Activated B cell treated with CpG ODN at 0.5 μM for 24 hours (primary cell): ENCODE data around the gene GPR31. TPM values are rescaled to one million over a fixed set of nuclear protein-coding genes. Genes with fewer than 3 reads are reported as not detected.
A peak's percentile ranks its signal among the peaks of the same experiment; 100 is the strongest.

Experiments
- ATAC-seq: fragments of 200-7000 bp; cut with Tn5 transposase; one replicate; pipeline ENCODE4 v1.10.0; 2021; ENCODE audit warnings: low read depth, mild to moderate bottlenecking, moderate library complexity
- CTCF ChIA-PET: fragments of 350-600 bp; sonication (Branson Sonifier 250); formaldehyde crosslinking; loops from one replicate; lab custom pipeline; 2021; ENCODE audit warnings: antibody characterized with exemption; lab: Charles Lee
- POLR2A ChIA-PET: fragments of 350-600 bp; sonication (Branson Sonifier 250); formaldehyde crosslinking; loops from one replicate; lab custom pipeline; 2021; ENCODE audit warnings: antibody characterized with exemption; lab: Charles Lee
- DNase-seq: peaks from one replicate; pipeline ENCODE4 v3.0.0; 2022
- H3K27ac Mint-ChIP-seq: one replicate; pipeline ENCODE4 v1.8.0; 2020; ENCODE audit warnings: mixed read lengths
- H3K27me3 Mint-ChIP-seq: one replicate; pipeline ENCODE4 v1.8.0; 2021; ENCODE audit warnings: mixed read lengths
- H3K36me3 Mint-ChIP-seq: one replicate; pipeline ENCODE4 v1.8.0; 2021; ENCODE audit warnings: low read depth, mixed read lengths
- H3K4me1 Mint-ChIP-seq: one replicate; pipeline ENCODE4 v1.8.0; 2021; ENCODE audit warnings: mixed read lengths
- H3K4me3 Mint-ChIP-seq: one replicate; pipeline ENCODE4 v1.8.0; 2020; ENCODE audit warnings: mild to moderate bottlenecking, mixed read lengths
- H3K9me3 Mint-ChIP-seq: one replicate; pipeline ENCODE4 v1.8.0; 2020; ENCODE audit warnings: mixed read lengths
- intact Hi-C: fragments of 100-400 bp; cut with micrococcal nuclease; formaldehyde crosslinking; loops from one replicate; pipeline ENCODE4 v1.15.1; 2024
- total RNA-seq: library from RNA; stranded (reverse); gene quantifications from 2 replicates; pipeline ENCODE4 v1.2.3, GENCODE V29; 2022
- TF ChIP-seq, protein P1 (sequence below): fragments of 200-600 bp; IDR thresholded peaks from one replicate; pipeline ENCODE4 v1.8.0; 2022; ENCODE audit warnings: antibody characterized with exemption, mild to moderate bottlenecking

Gene GPR31
- total RNA-seq, 1 donor from 2014 or later: not detected

DNA sequence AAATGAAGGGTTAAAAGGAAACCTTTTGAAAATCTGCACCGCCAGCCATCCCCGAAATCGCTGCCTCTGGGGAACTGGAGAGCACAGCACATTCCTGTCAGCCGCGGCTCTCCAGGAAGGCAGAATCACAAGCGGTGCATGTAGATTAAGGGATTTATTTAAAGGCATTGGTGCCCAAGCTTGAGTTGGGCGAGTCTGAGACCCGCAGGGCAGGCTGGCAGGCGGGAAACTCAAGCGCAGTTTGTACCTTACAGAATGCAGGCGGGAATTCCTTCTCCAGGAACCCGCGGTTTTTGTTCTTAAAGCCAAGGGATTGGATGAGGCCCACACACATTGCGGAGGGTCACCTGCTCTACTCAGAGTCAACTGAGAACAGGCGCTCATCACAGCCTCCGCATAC, 10.8 kb downstream of the GPR31 start:
- DNase-seq: no peak
- H3K27ac Mint-ChIP-seq: no peak overlapping the region
- H3K4me3 Mint-ChIP-seq: no peak overlapping the region
- no peaks in the 10 kb centered on the region for H3K36me3 Mint-ChIP-seq
- TF ChIP-seq, protein P1, sequence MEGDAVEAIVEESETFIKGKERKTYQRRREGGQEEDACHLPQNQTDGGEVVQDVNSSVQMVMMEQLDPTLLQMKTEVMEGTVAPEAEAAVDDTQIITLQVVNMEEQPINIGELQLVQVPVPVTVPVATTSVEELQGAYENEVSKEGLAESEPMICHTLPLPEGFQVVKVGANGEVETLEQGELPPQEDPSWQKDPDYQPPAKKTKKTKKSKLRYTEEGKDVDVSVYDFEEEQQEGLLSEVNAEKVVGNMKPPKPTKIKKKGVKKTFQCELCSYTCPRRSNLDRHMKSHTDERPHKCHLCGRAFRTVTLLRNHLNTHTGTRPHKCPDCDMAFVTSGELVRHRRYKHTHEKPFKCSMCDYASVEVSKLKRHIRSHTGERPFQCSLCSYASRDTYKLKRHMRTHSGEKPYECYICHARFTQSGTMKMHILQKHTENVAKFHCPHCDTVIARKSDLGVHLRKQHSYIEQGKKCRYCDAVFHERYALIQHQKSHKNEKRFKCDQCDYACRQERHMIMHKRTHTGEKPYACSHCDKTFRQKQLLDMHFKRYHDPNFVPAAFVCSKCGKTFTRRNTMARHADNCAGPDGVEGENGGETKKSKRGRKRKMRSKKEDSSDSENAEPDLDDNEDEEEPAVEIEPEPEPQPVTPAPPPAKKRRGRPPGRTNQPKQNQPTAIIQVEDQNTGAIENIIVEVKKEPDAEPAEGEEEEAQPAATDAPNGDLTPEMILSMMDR: no peak
- no peak for ATAC-seq
- CTCF ChIA-PET: interaction anchor here (1.1 kb wide), 1 partner anchor 9 kb away, joined by 4 read pairs; no protein-coding TSS in a partner anchor
- intact Hi-C loops: no loop called here
- H3K4me1 Mint-ChIP-seq: peaks cover 33% of the 10 kb centered on the region
- H3K27me3 Mint-ChIP-seq: no peaks in the 10 kb centered on the region
- H3K9me3 Mint-ChIP-seq: no peaks in the 10 kb centered on the region
- POLR2A ChIA-PET: interaction anchor here (0.9 to 1.0 kb wide), 2 partner anchors 16 to 18 kb away, joined by 3 read pairs; no protein-coding TSS in a partner anchor

DNA sequence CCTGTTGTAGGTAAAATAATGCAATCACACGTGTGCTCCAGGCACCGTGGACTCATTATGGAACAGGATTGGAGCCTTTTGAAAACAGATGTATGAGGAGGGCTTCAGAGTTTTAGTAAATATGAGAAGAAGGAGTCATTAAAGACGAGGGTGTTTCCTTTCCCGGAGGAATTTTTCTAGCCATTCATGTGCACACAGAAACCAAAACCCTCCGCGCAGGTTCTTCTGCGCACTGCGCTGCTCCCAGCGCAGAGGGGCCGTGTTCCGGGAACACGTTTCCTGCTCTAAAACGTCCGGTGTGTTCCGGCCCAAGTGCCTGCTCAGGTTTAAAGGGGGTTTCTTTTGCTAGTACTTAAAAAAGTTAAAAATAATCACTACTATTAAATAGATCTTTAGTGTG, 11.6 kb downstream of the GPR31 start:
- Mint-ChIP-seq H3K4me1 (peaks cover 33% of the 10 kb centered on the region), H3K9me3 (no peaks in the 10 kb centered on the region), H3K4me3 (peak overlapping the region; percentile 36), H3K27ac (no peak overlapping the region), H3K36me3 (no peaks in the 10 kb centered on the region), H3K27me3 (no peaks in the 10 kb centered on the region)
- intact Hi-C loops: no loop called here
- ChIA-PET POLR2A (interaction anchor here (0.9 kb wide), 2 partner anchors 17 to 25 kb away, joined by 3 read pairs; no protein-coding TSS in a partner anchor), CTCF (interaction anchor here (1.6 kb wide), 1 partner anchor 156 kb away, joined by 5 read pairs; no protein-coding TSS in a partner anchor)
- TF ChIP-seq, protein P1: no peak
- DNase-seq: no peak
- ATAC-seq: no peak

DNA sequence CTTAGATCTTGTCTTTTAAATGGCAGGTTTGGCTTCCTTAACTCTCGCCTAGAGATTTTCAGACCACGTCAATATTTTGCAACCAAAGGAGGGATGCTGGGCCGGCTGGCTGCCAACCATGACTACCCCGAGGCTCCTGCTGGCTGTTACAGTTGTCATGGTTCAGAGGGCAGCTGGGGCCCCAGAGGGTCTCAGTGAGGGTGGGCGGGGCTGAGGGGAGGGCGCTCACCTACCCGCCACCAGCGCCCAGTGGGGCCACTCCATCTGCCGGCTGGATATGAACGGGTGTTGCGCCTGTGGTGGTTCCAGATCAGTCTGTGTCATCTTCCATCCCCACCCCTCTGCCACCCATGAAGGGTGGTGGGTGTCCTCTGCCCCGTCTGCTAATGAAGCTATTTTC, 12.3 kb downstream of the GPR31 start:
- H3K27me3 Mint-ChIP-seq: no peaks in the 10 kb centered on the region
- no peak for ATAC-seq
- peak overlapping the region; percentile 32 for H3K4me3 Mint-ChIP-seq

DNA sequence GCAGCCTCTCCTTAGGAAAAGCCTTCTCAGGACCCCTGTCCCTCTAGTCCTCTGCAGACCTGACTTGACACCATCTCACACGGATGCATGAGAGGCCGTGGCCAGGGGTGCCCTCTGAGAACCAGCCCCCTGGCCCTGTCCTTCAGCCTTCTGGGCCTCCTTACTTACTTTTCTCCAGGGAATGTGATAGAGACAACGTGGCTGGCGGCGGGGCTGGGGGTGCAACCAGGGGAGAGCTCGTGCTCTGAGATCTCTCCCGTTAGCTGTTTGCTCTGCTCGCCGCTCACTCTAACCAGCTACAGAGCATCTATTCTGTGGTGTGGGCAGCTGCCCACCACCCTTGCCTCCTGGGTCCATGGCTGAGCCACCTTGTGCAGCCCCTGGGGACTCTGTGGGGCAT, 14.7 kb downstream of the GPR31 start:
- intact Hi-C loops: loop anchor here (2.0 kb wide), 1 partner anchor 154 kb away; no protein-coding TSS in a partner anchor
- H3K27me3 Mint-ChIP-seq: no peaks in the 10 kb centered on the region
- peak overlapping the region; percentile 30 for H3K27ac Mint-ChIP-seq
- CTCF ChIA-PET: interaction anchor here (1.2 to 8.6 kb wide), 7 partner anchors 9 to 368 kb away, joined by 3 to 145 read pairs (median 20); partner anchors contain the start of genes CCR6 and CEP43
- ATAC-seq: no peak
- peaks cover 8% of the 10 kb centered on the region for H3K36me3 Mint-ChIP-seq
- peaks cover 49% of the 10 kb centered on the region for H3K4me1 Mint-ChIP-seq
- POLR2A ChIA-PET: interaction anchor here (0.9 to 26.6 kb wide), 2 partner anchors 52 to 155 kb away, joined by 3 to 970 read pairs; no protein-coding TSS in a partner anchor
- no peak overlapping the region for H3K4me3 Mint-ChIP-seq
- DNase-seq: no peak
- TF ChIP-seq, protein P1: no peak
- H3K9me3 Mint-ChIP-seq: no peaks in the 10 kb centered on the region

More for the DNA sequence above, 12.3 kb downstream of the GPR31 start:
- H3K36me3 Mint-ChIP-seq: peaks cover 1% of the 10 kb centered on the region
- ChIA-PET POLR2A (interaction anchor here (0.9 kb wide), 1 partner anchor 24 kb away, joined by 3 read pairs; no protein-coding TSS in a partner anchor), CTCF (interaction anchor here (1.3 to 1.6 kb wide), 2 partner anchors 156 to 358 kb away, joined by 3 to 5 read pairs; no protein-coding TSS in a partner anchor)
- DNase-seq: no peak
- peaks cover 33% of the 10 kb centered on the region for H3K4me1 Mint-ChIP-seq
- no peaks in the 10 kb centered on the region for H3K9me3 Mint-ChIP-seq
- H3K27ac Mint-ChIP-seq: no peak overlapping the region
- intact Hi-C loops: no loop called here
- TF ChIP-seq, protein P1: no peak

DNA sequence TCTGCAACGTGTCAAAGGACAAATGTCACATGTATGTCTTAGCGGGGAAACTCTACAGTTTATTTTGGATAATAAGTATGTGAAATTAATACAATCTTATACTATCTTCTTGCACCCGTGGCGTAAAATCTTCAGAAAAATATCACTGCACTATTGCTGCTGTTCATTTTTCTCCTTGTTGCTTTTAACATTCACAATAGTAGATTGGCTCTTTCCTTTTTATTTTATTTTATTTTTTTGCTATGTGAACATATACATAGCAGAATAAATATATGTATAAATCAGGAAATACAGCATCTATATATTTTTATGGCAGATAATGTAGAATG, 15.4 kb downstream of the GPR31 start:
- POLR2A ChIA-PET: interaction anchor here (0.9 to 26.6 kb wide), 5 partner anchors 9 to 143 kb away, joined by 3 to 970 read pairs (median 17); partner anchors contain the start of genes CCR6 and CEP43
- Mint-ChIP-seq H3K27me3 (no peaks in the 10 kb centered on the region), H3K36me3 (peaks cover 15% of the 10 kb centered on the region), H3K9me3 (no peaks in the 10 kb centered on the region), H3K4me1 (peaks cover 55% of the 10 kb centered on the region), H3K4me3 (no peak overlapping the region), H3K27ac (peak overlapping the region; percentile 79)
- no peak for DNase-seq
- intact Hi-C loops: loop anchor here (1.0 to 2.0 kb wide), 5 partner anchors 145 to 367 kb away; no protein-coding TSS in a partner anchor
- no peak for ATAC-seq
- TF ChIP-seq, protein P1: no peak
- CTCF ChIA-PET: interaction anchor here (0.7 to 8.6 kb wide), 25 partner anchors 8 to 553 kb away, joined by 3 to 145 read pairs (median 10); partner anchors contain the start of genes CCR6, CEP43 and RNASET2
